Natural killer cell (primary cell): Measurements from ENCODE around the gene NUP214. TPM values are rescaled to one million over a fixed set of nuclear protein-coding genes. Genes with fewer than 3 reads are reported as not detected.
"Not testable (repeated sequence)": the region's sequence is repeated elsewhere in the genome, so short reads cannot be mapped to it uniquely, and the experiment has no call there.

Source experiments
- ATAC-seq, 3 donors: fragments of 150-1000 bp in 2 of 3; fragments of 200-7000 bp in 1 of 3; cut with Tn5 transposase; 1 replicate in 1 of 3; 2 replicates in 2 of 3; pipeline ENCODE4 v1.10.0; 2021; ENCODE audit warnings: mild to moderate bottlenecking in 2 of 3, moderate library complexity in 2 of 3
- DNase-seq, 2 donors: peaks; one replicate each; pipeline versions ENCODE4 v3.0.0 to v3.0.0-alpha.2; 2013 to 2021; ENCODE audit warnings: mixed read lengths in 1 of 2
- H3K27ac ChIP-seq: one replicate; pipeline ENCODE4 v1.5.1; 2013; ENCODE audit warnings: mild to moderate bottlenecking, low read length
- H3K27me3 ChIP-seq: one replicate; pipeline ENCODE4 v1.6.1; 2013; ENCODE audit warnings: low read length; ENCODE audit not compliant: control insufficient read depth, insufficient read depth
- H3K36me3 ChIP-seq: one replicate; pipeline ENCODE4 v1.6.1; 2013; ENCODE audit warnings: low read length; ENCODE audit not compliant: control insufficient read depth, insufficient read depth
- H3K4me1 ChIP-seq: one replicate; pipeline ENCODE4 v1.6.1; 2013; ENCODE audit warnings: low read length; ENCODE audit not compliant: control insufficient read depth, insufficient read depth
- H3K4me3 ChIP-seq: one replicate; pipeline ENCODE4 v1.5.1; 2013; ENCODE audit warnings: low read length
- H3K9me3 ChIP-seq: one replicate; pipeline ENCODE4 v1.6.1; 2013; ENCODE audit warnings: low read length; ENCODE audit not compliant: control insufficient read depth, insufficient read depth
- H3K27ac Mint-ChIP-seq, 2 donors: one replicate each; pipeline ENCODE4 v1.8.0; 2022; ENCODE audit warnings: mild to moderate bottlenecking in 2 of 2, mixed read lengths in 2 of 2, moderate library complexity in 1 of 2
- H3K27me3 Mint-ChIP-seq, 2 donors: one replicate each; pipeline ENCODE4 v1.8.0; 2022; ENCODE audit warnings: low read depth in 2 of 2, mixed read lengths in 2 of 2
- H3K36me3 Mint-ChIP-seq: one replicate; pipeline ENCODE4 v1.8.0; 2022; ENCODE audit warnings: mixed read lengths
- H3K4me1 Mint-ChIP-seq, 2 donors: one replicate each; pipeline ENCODE4 v1.8.0; 2022; ENCODE audit warnings: mixed read lengths in 2 of 2
- H3K4me3 Mint-ChIP-seq: one replicate; pipeline ENCODE4 v1.8.0; 2022; ENCODE audit warnings: mild to moderate bottlenecking, moderate library complexity, mixed read lengths
- H3K9me3 Mint-ChIP-seq, 2 donors: one replicate each; pipeline ENCODE4 v1.8.0; 2022; ENCODE audit warnings: mixed read lengths in 2 of 2
- CTCF ChIP-seq: fragments of 200-600 bp; IDR thresholded peaks from one replicate; pipeline ENCODE4 v1.8.0; 2022; ENCODE audit warnings: antibody characterized with exemption
- WGBS: methylation state at CpG from one replicate; pipeline ENCODE4 v1.1.7; 2013; ENCODE audit warnings: missing lambda C conversion rate; ENCODE audit not compliant: insufficient coverage; 5-methylcytosine and 5-hydroxymethylcytosine counted together
- intact Hi-C: fragments of 100-400 bp; cut with micrococcal nuclease; formaldehyde crosslinking; loops from one replicate; pipeline ENCODE4 v1.14.2; 2022
- total RNA-seq, 4 donors: library from RNA; stranded (reverse); fragments of 120-200 nt in 1 of 4; gene quantifications; one replicate each; pipeline versions ENCODE4 v1.2.3 to v1.2.4, GENCODE V29; 2013 to 2022

The NUP214 gene
- total RNA-seq, 3 donors from 2014 or later (not counting 1 experiment from before 2014, with no cell fraction given), result 125 to 133 (median 132) TPM

- no peaks in the 10 kb centered on the region for H3K4me1 ChIP-seq
- H3K4me3 ChIP-seq, result no peak overlapping the region
- ATAC-seq, result no peak
- 95% methylated on average over 4 of the region's 4 CpGs for WGBS
- Mint-ChIP-seq H3K4me3 (no peak overlapping the region), H3K9me3 (no peaks in the 10 kb centered on the region), H3K4me1 (peaks cover 19 to 24% of the 10 kb centered on the region in 2 donors), H3K27ac (no peak overlapping the region), H3K36me3 (peaks cover 56% of the 10 kb centered on the region), H3K27me3 (no peaks in the 10 kb centered on the region)
- no peak for DNase-seq
- no peaks in the 10 kb centered on the region for H3K27me3 ChIP-seq
- no peaks in the 10 kb centered on the region for H3K9me3 ChIP-seq
- TF ChIP-seq CTCF, result no peak
- intact Hi-C loops, result no loop called here
- H3K27ac ChIP-seq, result no peak overlapping the region
- H3K36me3 ChIP-seq, result peaks cover 68% of the 10 kb centered on the region
Measured at GRCh38 chr9:131153595-131153994, 28.2 kb downstream of the NUP214 start.

DNA sequence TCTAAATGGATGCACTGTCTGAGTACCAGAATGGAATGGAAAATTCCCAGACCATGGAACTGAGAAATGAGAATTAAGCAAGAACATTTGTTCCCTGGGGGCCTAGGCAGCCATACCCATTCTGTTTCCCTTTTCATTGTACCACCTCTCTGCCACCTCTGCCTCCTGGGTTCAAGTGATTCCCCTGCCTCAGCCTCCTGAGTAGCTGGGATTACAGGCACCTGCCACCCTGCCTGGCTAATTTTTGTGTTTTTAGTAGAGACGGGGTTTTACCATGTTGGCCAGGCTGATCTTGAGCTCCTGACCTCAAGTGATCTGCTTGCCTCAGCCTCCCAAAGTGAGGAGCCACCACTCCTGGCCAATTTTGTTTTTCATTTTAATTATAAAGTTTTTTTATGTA is 33.3 kb downstream of the NUP214 start:
- Mint-ChIP-seq H3K36me3 (peaks cover 40% of the 10 kb centered on the region), H3K4me1 (peaks cover 7 to 12% of the 10 kb centered on the region in 2 donors)
- H3K27me3 ChIP-seq, intact Hi-C loops, H3K27me3 Mint-ChIP-seq, H3K27ac ChIP-seq, H3K9me3 ChIP-seq, H3K4me3 ChIP-seq, H3K9me3 Mint-ChIP-seq, H3K4me3 Mint-ChIP-seq, ATAC-seq, DNase-seq, H3K4me1 ChIP-seq, H3K27ac Mint-ChIP-seq: not testable (repeated sequence)
- H3K36me3 ChIP-seq, result peaks cover 64% of the 10 kb centered on the region
- 100% methylated on average over 1 of the region's 1 CpG for WGBS

GRCh38 chr9:131160416-131161112 is 35.2 kb downstream of the NUP214 start:
- no peak overlapping the region for H3K27ac Mint-ChIP-seq
- intact Hi-C loops, result no loop called here
- ATAC-seq (no peak), DNase-seq (no peak)
- 100% methylated on average over 1 of the region's 1 CpG for WGBS
- no peaks in the 10 kb centered on the region for H3K9me3 Mint-ChIP-seq
- no peaks in the 10 kb centered on the region for H3K27me3 Mint-ChIP-seq
- Histone ChIP-seq H3K9me3 (no peaks in the 10 kb centered on the region), H3K4me1 (no peaks in the 10 kb centered on the region), H3K4me3 (no peak overlapping the region), H3K27me3 (no peaks in the 10 kb centered on the region), H3K27ac (no peak overlapping the region), H3K36me3 (peaks cover 65% of the 10 kb centered on the region)
- TF ChIP-seq CTCF, result no peak
- H3K36me3 Mint-ChIP-seq, result peaks cover 32% of the 10 kb centered on the region
- no peak overlapping the region for H3K4me3 Mint-ChIP-seq
- peaks cover 2% of the 10 kb centered on the region in 2 donors for H3K4me1 Mint-ChIP-seq

DNA sequence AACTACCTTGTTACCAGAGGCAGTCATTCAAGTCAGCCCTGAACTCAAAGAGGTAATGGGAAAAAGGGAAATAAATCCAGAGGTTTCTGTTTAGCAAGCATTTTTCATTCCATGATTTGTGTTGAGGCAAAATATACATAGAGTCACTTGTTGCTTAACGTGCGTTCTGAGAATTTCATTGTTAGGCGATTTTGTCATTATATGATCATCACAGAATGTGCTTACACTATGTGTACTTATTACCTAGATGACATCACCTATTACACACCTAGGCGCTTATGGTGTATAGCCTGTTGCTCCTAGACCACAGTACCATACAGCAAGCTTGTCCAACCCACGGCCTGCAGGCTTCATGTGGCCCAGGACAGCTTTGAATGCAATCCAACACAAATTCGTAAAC is 36.2 kb downstream of the NUP214 start:
- DNase-seq (no peak), ATAC-seq (no peak)
- H3K4me3 Mint-ChIP-seq, result no peak overlapping the region
- H3K27me3 Mint-ChIP-seq, result no peaks in the 10 kb centered on the region
- H3K9me3 ChIP-seq, result no peaks in the 10 kb centered on the region
- intact Hi-C loops, result no loop called here
- H3K4me1 Mint-ChIP-seq, result no peaks in the 10 kb centered on the region
- H3K4me3 ChIP-seq, result no peak overlapping the region
- H3K27ac Mint-ChIP-seq, result no peak overlapping the region
- TF ChIP-seq CTCF, result no peak
- no peak overlapping the region for H3K27ac ChIP-seq
- H3K36me3 ChIP-seq, result peaks cover 72% of the 10 kb centered on the region
- H3K9me3 Mint-ChIP-seq, result no peaks in the 10 kb centered on the region
- H3K36me3 Mint-ChIP-seq, result peaks cover 25% of the 10 kb centered on the region
- H3K4me1 ChIP-seq, result no peaks in the 10 kb centered on the region
- no peaks in the 10 kb centered on the region for H3K27me3 ChIP-seq
- whole genome bisulfite sequencing, result 95% methylated on average over 5 of the region's 6 CpGs
